ENCODE results near the gene CBARP. TPM values are rescaled to one million over a fixed set of nuclear protein-coding genes. Genes with fewer than 3 reads are reported as not detected.
A peak's percentile ranks its signal among the peaks of the same experiment; 100 is the strongest.

Gene CBARP
- total RNA-seq, 1 donor from 2014 or later, result 74.7 TPM

GRCh38 chr19:1229924-1230782, 7.7 kb downstream of the CBARP start:
- TF ChIP-seq CTCF (IDR thresholded peaks at IDR 0.05; ENCODE audit: partially characterized antibody, unreplicated experiment), result no peak
- no peak overlapping the region for H3K4me3 Mint-ChIP-seq (ENCODE audit: unreplicated experiment)
- H3K27ac Mint-ChIP-seq (ENCODE audit: unreplicated experiment), result no peak overlapping the region
- H3K4me1 Mint-ChIP-seq (ENCODE audit: low read depth, unreplicated experiment), result peaks cover 6% of the 10 kb centered on the region
- peaks cover 7% of the 10 kb centered on the region for H3K27me3 Mint-ChIP-seq (ENCODE audit: unreplicated experiment)
- no peaks in the 10 kb centered on the region for H3K36me3 Mint-ChIP-seq (ENCODE audit: unreplicated experiment)
- DNase-seq, result no peak
- H3K9me3 Mint-ChIP-seq (ENCODE audit: unreplicated experiment), result peaks cover 11% of the 10 kb centered on the region

GRCh38 chr19:1229056-1229923, 8.5 kb downstream of the CBARP start:
- Mint-ChIP-seq H3K27ac (ENCODE audit: unreplicated experiment) (no peak overlapping the region), H3K27me3 (ENCODE audit: unreplicated experiment) (peaks cover 7% of the 10 kb centered on the region), H3K4me3 (ENCODE audit: unreplicated experiment) (no peak overlapping the region), H3K4me1 (ENCODE audit: low read depth, unreplicated experiment) (peaks cover 6% of the 10 kb centered on the region), H3K36me3 (ENCODE audit: unreplicated experiment) (no peaks in the 10 kb centered on the region), H3K9me3 (ENCODE audit: unreplicated experiment) (peaks cover 11% of the 10 kb centered on the region)
- no peak for DNase-seq
- no peak for TF ChIP-seq CTCF (IDR thresholded peaks at IDR 0.05; ENCODE audit: partially characterized antibody, unreplicated experiment)

GRCh38 chr19:1228161-1228957, 9.4 kb downstream of the CBARP start:
- TF ChIP-seq CTCF (IDR thresholded peaks at IDR 0.05; ENCODE audit: partially characterized antibody, unreplicated experiment), result no peak
- Mint-ChIP-seq H3K9me3 (ENCODE audit: unreplicated experiment) (peaks cover 11% of the 10 kb centered on the region), H3K36me3 (ENCODE audit: unreplicated experiment) (no peaks in the 10 kb centered on the region), H3K4me3 (ENCODE audit: unreplicated experiment) (no peak overlapping the region), H3K4me1 (ENCODE audit: low read depth, unreplicated experiment) (peaks cover 6% of the 10 kb centered on the region), H3K27me3 (ENCODE audit: unreplicated experiment) (peaks cover 7% of the 10 kb centered on the region), H3K27ac (ENCODE audit: unreplicated experiment) (no peak overlapping the region)
- DNase-seq, result no peak

- no peak overlapping the region for H3K4me3 Mint-ChIP-seq (ENCODE audit: unreplicated experiment)
- no peaks in the 10 kb centered on the region for H3K36me3 Mint-ChIP-seq (ENCODE audit: unreplicated experiment)
- peaks cover 8% of the 10 kb centered on the region for H3K4me1 Mint-ChIP-seq (ENCODE audit: low read depth, unreplicated experiment)
- H3K27me3 Mint-ChIP-seq (ENCODE audit: unreplicated experiment), result peaks cover 6% of the 10 kb centered on the region
- DNase-seq, result no peak
- peak overlapping the region; percentile 48 for H3K27ac Mint-ChIP-seq (ENCODE audit: unreplicated experiment)
- H3K9me3 Mint-ChIP-seq (ENCODE audit: unreplicated experiment), result peaks cover 9% of the 10 kb centered on the region
- no peak for TF ChIP-seq CTCF (IDR thresholded peaks at IDR 0.05; ENCODE audit: partially characterized antibody, unreplicated experiment)
Observed at GRCh38 chr19:1227304-1228054, 10.3 kb downstream of the CBARP start.

All from glutamatergic neuron (in vitro differentiated cells).